Thymus (tissue), 11 donors: ENCODE data around the gene GHITM. TPM values are rescaled to one million over a fixed set of nuclear protein-coding genes. Genes with fewer than 3 reads are reported as not detected.
"Not testable (repeated sequence)": the region's sequence is repeated elsewhere in the genome, so short reads cannot be mapped to it uniquely, and the experiment has no call there.

Source experiments
- DNase-seq, 9 donors: peaks; one replicate each; pipeline ENCODE4 v3.0.0-alpha.2; 2013; ENCODE audit warnings: low spot score in 9 of 9, low read depth in 6 of 9, missing footprints in 1 of 9
- H3K27ac ChIP-seq, 2 donors: one replicate each; pipeline ENCODE4 v1.5.1; 2013; ENCODE audit warnings: control low read depth in 1 of 2, low read depth in 1 of 2, low read length in 1 of 2, mild to moderate bottlenecking in 1 of 2, moderate library complexity in 1 of 2
- H3K27me3 ChIP-seq, 2 donors: one replicate each; pipeline ENCODE4 v1.5.1; 2013; ENCODE audit warnings: low read length in 1 of 2; ENCODE audit not compliant: control insufficient read depth in 2 of 2, insufficient read depth in 1 of 2
- H3K36me3 ChIP-seq, 2 donors: one replicate each; pipeline ENCODE4 v1.5.1; 2013; ENCODE audit warnings: low read length in 1 of 2, mild to moderate bottlenecking in 1 of 2, moderate library complexity in 1 of 2; ENCODE audit not compliant: control insufficient read depth in 2 of 2, insufficient read depth in 2 of 2
- H3K4me1 ChIP-seq, 2 donors: one replicate each; pipeline ENCODE4 v1.5.1; 2013; ENCODE audit warnings: low read length in 2 of 2; ENCODE audit not compliant: control insufficient read depth in 2 of 2, insufficient read depth in 2 of 2
- H3K4me3 ChIP-seq, 2 donors: one replicate each; pipeline ENCODE4 v1.5.1; 2013; ENCODE audit warnings: low read length in 2 of 2, control low read depth in 1 of 2, mild to moderate bottlenecking in 1 of 2
- H3K9me3 ChIP-seq, 2 donors: one replicate each; pipeline ENCODE4 v1.5.1; 2013; ENCODE audit warnings: low read length in 1 of 2, mild to moderate bottlenecking in 1 of 2; ENCODE audit not compliant: control insufficient read depth in 2 of 2, insufficient read depth in 1 of 2
- WGBS: extraction: QIAGEN DNeasy Blood & Tissue Kit; methylation state at CpG from one replicate; pipeline ENCODE4 v1.1.7; 2013; 5-methylcytosine and 5-hydroxymethylcytosine counted together
- polyA plus RNA-seq: library from polyadenylated mRNA; stranded (reverse); fragments of 200-250 nt; gene quantifications from one replicate; pipeline ENCODE4 v1.2.3, GENCODE V29; 2013
- total RNA-seq: library from RNA; stranded (reverse); fragments of 120-200 nt; gene quantifications from one replicate; pipeline ENCODE4 v1.2.4, GENCODE V29; 2013
- donor health status: healthy.

GHITM gene
- total and polyA plus RNA-seq, 2 donors: 131 to 132 TPM

- Histone ChIP-seq H3K36me3 (peaks cover 0 to 8% of the 10 kb centered on the region in 2 donors), H3K27ac (no peak overlapping the region), H3K27me3 (peaks cover 0 to 2% of the 10 kb centered on the region in 2 donors), H3K4me3 (no peak overlapping the region), H3K4me1 (peaks cover 10 to 11% of the 10 kb centered on the region in 2 donors), H3K9me3 (no peaks in the 10 kb centered on the region)
- DNase-seq: no peak
- WGBS: 97% methylated on average over 2 of the region's 2 CpGs
Measured at GRCh38 chr10:84137811-84138210, 1.5 kb upstream of the GHITM start.

- Histone ChIP-seq H3K4me3 (peak overlapping the region; percentile 91 to 99), H3K27me3 (peaks cover 0 to 2% of the 10 kb centered on the region in 2 donors), H3K4me1 (peaks cover 10 to 11% of the 10 kb centered on the region in 2 donors), H3K27ac (peak overlapping the region; percentile 71 to 75), H3K9me3 (no peaks in the 10 kb centered on the region), H3K36me3 (peaks cover 0 to 15% of the 10 kb centered on the region in 2 donors)
- DNase-seq: no peak
- 86% methylated on average over 20 of the region's 20 CpGs for WGBS
Measured at GRCh38 chr10:84138478-84139125, 707 bp upstream of the GHITM start.

DNA sequence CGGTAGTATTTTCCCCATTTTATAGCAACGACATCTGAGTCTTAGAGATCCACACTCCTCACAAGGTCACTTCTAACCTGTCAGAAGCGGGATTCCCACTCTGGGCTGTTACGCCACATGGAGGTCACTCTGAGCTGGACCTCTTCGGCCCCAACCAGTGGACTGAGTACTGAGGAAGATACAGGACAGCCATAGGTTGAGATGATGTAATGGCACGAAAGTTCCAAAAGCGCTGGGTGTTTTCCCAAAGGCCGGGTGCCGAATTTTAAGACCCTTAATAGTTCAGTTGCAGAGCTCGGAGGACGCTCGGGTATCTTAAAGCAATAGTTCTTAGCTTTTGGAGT, 699 bp downstream of the GHITM start:
- DNase-seq: no peak
- Histone ChIP-seq H3K27ac (peak overlapping the region in 1 of 2 donors; percentile 87), H3K9me3 (no peaks in the 10 kb centered on the region), H3K4me1 (peaks cover 10 to 11% of the 10 kb centered on the region in 2 donors), H3K4me3 (peak overlapping the region; percentile 91 to 99), H3K36me3 (peaks cover 2 to 25% of the 10 kb centered on the region in 2 donors), H3K27me3 (peaks cover 0 to 2% of the 10 kb centered on the region in 2 donors)
- 16% methylated on average over 12 of the region's 12 CpGs for WGBS

DNA sequence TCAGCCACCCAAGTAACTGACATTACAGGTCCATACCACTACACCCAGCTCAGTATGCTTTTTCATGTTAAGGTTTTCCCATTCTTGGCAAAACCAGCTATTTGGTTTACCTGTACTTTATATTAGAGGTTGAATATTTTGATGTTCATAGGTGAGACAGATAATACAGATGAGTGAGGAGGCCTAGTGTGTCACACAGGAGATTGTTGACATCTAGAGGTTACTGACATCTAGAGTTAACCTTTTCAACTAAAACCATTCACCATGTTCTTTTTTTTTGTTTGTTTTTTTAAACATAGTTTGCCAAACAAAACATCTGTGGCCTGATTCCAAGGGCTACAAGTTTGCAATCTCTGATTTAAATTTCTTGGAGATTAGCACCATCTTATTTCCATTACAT, 8.0 kb downstream of the GHITM start:
- Histone ChIP-seq H3K27ac (no peak overlapping the region), H3K27me3 (no peaks in the 10 kb centered on the region), H3K9me3 (no peaks in the 10 kb centered on the region), H3K36me3 (peaks cover 32 to 77% of the 10 kb centered on the region in 2 donors), H3K4me1 (no peaks in the 10 kb centered on the region), H3K4me3 (no peak overlapping the region)
- DNase-seq: no peak

DNA sequence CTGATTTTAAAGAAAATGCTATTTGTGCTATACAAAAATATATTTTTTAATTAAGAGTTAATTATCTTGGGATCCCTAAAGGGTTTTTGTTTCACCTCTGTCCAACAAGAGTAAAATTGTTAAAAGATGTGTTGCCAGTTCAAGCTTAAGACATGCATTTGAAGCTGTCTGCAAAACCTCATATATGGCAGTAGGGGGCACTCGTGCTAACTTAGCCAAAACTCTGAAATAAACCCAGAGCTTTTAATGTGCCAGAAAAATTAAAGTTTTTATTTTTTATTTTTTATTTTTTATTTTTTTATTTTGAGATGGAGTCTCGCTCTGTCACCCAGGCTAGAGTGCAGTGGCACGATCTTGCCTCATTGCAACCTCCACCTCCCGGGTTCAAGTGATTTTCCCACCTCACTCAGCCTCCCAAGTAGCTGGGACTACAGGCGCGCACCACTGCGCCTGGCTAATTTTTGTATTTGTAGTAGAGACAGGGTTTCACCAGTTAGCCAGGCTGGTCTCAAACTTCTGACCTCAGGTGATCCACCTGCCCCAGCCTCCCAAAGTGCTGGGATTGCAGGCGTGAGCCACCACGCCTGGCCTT, 8.8 kb downstream of the GHITM start:
- DNase-seq: peak in 3 of 9 donors; percentile 17 to 53 (median 42)
- H3K36me3 ChIP-seq: peaks cover 32 to 76% of the 10 kb centered on the region in 2 donors
- H3K9me3 ChIP-seq, H3K27ac ChIP-seq, H3K27me3 ChIP-seq, H3K4me1 ChIP-seq, H3K4me3 ChIP-seq: not testable (repeated sequence)
- 85% methylated on average over 9 of the region's 9 CpGs for WGBS

DNA sequence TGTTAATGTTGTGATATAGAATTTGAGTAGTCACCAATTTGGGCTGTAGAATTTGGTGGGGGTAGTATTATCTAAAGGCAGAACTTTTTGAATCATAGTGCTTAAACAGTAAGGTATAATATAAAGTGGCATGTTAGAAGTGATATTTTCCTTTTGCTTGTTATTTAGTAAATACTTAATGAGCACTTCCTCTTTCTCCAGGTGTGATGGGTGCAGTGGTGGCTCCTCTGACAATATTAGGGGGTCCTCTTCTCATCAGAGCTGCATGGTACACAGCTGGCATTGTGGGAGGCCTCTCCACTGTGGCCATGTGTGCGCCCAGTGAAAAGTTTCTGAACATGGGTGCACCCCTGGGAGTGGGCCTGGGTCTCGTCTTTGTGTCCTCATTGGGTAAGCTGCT, 10.5 kb downstream of the GHITM start:
- no peaks in the 10 kb centered on the region for H3K9me3 ChIP-seq

GRCh38 chr10:84152769-84153168, 13.5 kb downstream of the GHITM start:
- Histone ChIP-seq H3K9me3 (no peaks in the 10 kb centered on the region), H3K4me1 (no peaks in the 10 kb centered on the region), H3K36me3 (peaks cover 28 to 45% of the 10 kb centered on the region in 2 donors), H3K4me3 (no peak overlapping the region), H3K27ac (no peak overlapping the region), H3K27me3 (no peaks in the 10 kb centered on the region)
- no peak for DNase-seq

More for the DNA sequence above, 10.5 kb downstream of the GHITM start:
- H3K36me3 ChIP-seq: peaks cover 33 to 69% of the 10 kb centered on the region in 2 donors
- WGBS: 98% methylated on average over 2 of the region's 2 CpGs
- H3K27me3 ChIP-seq: no peaks in the 10 kb centered on the region
- no peak overlapping the region for H3K4me3 ChIP-seq
- H3K27ac ChIP-seq: no peak overlapping the region
- no peak for DNase-seq
- H3K4me1 ChIP-seq: no peaks in the 10 kb centered on the region

- Histone ChIP-seq H3K27ac (no peak overlapping the region), H3K4me1 (no peaks in the 10 kb centered on the region), H3K36me3 (peaks cover 14 to 25% of the 10 kb centered on the region in 2 donors), H3K4me3 (no peak overlapping the region), H3K27me3 (peaks cover 2 to 6% of the 10 kb centered on the region in 2 donors), H3K9me3 (no peaks in the 10 kb centered on the region)
- WGBS: 95% methylated on average over 4 of the region's 4 CpGs
- DNase-seq: no peak
Measured at GRCh38 chr10:84155521-84155920, 16.2 kb downstream of the GHITM start.

DNA sequence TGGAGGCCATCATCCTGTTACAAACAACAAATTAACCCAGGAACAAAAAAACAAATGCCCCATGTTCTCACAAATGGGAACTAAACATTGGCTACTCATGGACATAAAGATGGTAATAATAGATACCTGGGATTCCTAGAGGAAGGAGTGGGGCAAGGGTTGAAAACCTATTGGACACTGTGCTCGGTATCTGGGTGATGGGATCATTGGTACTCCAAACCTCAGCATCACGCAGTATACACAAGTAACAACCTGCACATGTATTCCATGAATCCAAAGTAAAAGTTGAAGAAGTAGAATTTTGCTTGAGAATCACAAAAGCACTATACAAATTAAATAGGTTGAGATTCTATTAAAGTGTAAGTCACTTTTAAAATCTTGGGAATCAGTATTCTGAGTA, 16.7 kb downstream of the GHITM start:
- Histone ChIP-seq H3K4me1 (no peaks in the 10 kb centered on the region), H3K36me3 (peaks cover 10 to 20% of the 10 kb centered on the region in 2 donors), H3K9me3 (no peaks in the 10 kb centered on the region), H3K27me3 (peaks cover 2 to 6% of the 10 kb centered on the region in 2 donors), H3K27ac (no peak overlapping the region), H3K4me3 (no peak overlapping the region)
- 98% methylated on average over 2 of the region's 2 CpGs for WGBS
- DNase-seq: no peak
